Measurements from ENCODE around the gene UNC5B.

- TF ChIP-seq CTCF (IDR thresholded peaks at IDR 0.05) (no peak), POLR2A (IDR thresholded peaks at IDR 0.05) (no peak)
Observed at GRCh38 chr10:71252220-71252619, 39.9 kb downstream of the UNC5B start.
